ES-I3 (cell line): Measurements from ENCODE around the gene PRKAR1B.

Experiments used
- H3K36me3 ChIP-seq: 2 replicates; pipeline ENCODE4 v1.6.1; 2013; ENCODE audit warnings: mild to moderate bottlenecking, low read length, control low read depth, moderate library complexity; ENCODE audit not compliant: insufficient read depth
- H3K4me1 ChIP-seq: 2 replicates; pipeline ENCODE4 v1.6.1; 2013; ENCODE audit warnings: mild to moderate bottlenecking, control low read depth, low read length; ENCODE audit not compliant: insufficient read depth
- H3K9ac ChIP-seq: 2 replicates; pipeline ENCODE4 v1.6.1; 2013; ENCODE audit warnings: low read depth, mild to moderate bottlenecking, low read length, moderate library complexity
- H3K9me3 ChIP-seq: 2 replicates; pipeline ENCODE4 v1.6.1; 2013; ENCODE audit warnings: mild to moderate bottlenecking, low read length, moderate library complexity; ENCODE audit not compliant: control insufficient read depth, insufficient read depth

Gene PRKAR1B

DNA sequence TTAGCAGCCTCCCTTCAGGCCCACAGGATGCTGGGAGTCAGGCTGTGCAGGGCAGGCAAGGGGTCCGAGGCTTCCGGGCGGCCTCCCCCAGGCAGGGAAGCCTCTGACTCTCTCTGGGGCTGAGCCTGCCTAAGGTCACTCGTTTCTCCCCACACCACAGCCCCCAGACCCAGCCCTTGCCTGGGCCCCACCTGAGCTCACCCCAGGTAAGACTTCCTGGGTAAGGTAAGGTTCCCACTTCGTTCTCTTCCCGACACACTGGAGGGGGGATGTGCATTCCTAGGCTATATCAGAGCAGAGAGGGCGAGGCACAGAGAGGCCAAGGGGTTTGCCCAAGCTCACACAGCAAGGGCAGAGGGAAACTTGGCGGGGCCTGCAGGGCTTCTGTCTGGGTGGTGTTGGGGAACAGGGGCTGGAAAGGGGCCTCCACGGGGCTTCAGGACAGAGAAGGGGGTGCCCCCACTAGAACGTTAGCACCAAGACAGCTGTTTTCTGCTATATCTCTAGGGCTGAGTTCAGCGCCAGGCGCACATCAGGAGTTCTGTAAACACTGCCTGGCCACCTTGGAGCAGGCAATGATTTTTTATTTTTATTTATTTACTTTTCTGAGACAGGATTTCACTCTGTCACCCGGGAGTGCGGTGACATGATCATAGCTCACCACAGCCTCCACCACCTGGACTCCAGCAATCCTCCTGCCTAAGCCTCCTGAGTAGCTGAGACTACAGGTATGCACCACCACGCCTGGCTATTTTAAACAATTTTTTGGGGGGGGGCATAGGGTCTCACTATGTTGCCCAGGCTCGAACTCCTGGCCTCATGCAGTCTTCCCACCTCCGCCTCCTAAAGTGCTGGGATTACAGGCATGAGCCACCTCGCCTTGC is 182.5 kb downstream of the PRKAR1B start:
- no peaks in the 10 kb centered on the region for H3K36me3 ChIP-seq
- H3K9me3 ChIP-seq: no peaks in the 10 kb centered on the region
- peaks cover 11% of the 10 kb centered on the region; the same call in 1 of the 2 replicates for H3K4me1 ChIP-seq
- H3K9ac ChIP-seq: no peak overlapping the region

DNA sequence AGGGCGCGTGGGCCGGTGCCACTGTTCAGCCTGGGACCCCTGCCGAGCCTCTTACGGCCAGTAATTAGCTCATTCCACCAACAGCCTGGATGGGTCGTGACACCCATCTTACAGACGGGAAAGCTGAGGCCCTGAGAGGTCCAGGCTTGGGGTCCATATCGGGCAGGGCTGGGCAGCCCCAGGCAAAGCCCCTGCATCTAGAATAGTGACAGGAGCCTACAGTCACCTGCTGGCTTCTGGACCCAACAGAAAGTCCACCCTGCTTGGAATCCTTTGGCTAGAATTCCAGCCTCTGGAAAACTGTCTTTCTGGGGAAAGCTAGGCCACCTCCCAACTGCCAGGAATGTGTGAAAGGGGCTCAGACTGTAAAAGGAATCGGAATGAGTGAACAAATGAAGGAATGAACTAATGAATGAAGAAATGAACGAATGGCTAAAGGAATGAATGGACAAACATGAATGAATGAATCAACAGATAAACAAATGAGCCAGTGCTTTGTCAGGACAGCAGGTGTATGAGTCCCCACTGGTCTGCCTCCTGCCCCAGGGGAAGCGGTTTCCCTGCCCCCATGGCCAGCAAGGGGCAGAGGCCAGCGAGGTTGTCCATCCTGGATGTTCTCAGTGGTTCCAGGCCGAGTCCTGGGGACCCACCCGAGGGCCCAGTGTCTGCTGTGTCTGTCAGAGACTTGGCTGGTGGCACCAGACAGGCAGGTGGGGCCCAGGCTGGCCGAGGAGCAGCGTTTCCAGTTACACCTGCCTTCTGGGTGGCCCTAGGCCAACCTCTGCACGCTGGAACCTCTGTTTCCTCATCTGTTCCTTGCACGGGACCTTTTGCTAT is 183.4 kb downstream of the PRKAR1B start:
- peaks cover 17% of the 10 kb centered on the region; the same call in 1 of the 2 replicates for H3K4me1 ChIP-seq
- no peaks in the 10 kb centered on the region for H3K9me3 ChIP-seq
- H3K36me3 ChIP-seq: no peaks in the 10 kb centered on the region
- H3K9ac ChIP-seq: no peak overlapping the region

DNA sequence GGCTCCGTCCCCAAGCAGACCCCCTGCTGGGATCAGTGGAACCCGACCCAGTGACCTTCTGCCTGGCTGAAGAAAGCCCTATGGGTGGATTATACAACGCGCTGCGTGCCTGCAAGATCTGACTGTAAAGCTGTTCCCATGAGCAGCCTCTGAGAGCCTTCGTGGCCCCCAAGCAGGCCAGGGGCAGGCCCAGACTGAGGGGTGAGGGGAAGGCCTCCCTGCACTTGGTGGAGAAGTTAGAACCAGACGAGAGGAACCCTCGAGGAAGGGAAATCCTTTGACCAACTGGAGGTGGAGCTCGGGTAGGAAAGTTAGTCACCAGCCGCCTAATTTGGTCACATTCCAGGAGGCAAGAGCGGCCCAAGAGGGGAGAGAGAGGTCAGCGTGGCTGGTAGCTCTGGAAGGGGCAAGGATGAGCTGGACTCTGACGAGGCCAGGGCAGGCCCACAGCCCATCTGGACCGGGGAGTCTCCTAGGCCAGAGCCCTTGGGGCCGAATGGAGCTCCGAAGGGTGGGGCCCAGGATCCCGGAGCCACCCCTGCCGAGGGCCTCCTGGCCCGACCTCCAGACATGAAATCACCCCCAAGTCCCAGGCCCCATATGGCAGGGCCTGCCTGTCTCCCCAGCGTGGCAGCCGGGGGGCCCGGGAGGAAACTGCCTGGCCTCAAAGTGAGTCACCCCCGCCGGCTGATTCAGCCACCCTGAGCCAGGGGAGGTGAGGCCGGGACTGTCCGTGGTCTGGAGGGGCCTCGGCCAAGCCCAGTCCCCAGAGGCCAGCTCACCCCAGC is 184.2 kb downstream of the PRKAR1B start:
- Histone ChIP-seq H3K36me3 (no peaks in the 10 kb centered on the region), H3K9me3 (no peaks in the 10 kb centered on the region), H3K4me1 (peaks cover 23% of the 10 kb centered on the region; the same call in 1 of the 2 replicates), H3K9ac (no peak overlapping the region)

DNA sequence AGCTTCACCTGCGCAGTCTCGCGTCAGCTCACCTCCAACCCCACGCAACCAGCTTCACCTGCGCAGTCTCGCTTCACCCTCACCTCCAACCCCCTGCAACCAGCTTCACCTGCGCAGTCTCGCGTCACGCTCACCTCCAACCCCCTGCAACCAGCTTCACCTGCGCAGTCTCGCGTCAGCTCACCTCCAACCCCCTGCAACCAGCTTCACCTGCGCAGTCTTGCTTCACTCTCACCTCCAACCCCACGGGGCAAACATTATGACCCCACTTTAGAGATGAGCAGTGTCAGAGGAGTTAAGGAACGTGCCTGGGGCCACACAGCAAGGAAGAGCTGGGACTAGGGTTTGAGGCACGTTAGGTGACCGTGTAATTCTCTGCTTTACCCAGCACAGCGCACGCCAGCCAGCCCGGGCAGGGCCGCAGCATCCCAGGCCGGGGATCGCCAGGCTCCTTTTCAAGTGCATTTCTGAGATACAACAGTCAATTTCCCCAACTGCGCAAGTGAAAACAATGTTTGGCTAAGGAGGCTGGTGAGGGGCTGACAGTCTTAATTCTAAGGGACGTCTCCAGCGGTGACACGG is 184.9 kb downstream of the PRKAR1B start:
- Histone ChIP-seq H3K4me1 (peaks cover 28% of the 10 kb centered on the region; the same call in 1 of the 2 replicates), H3K9ac (no peak overlapping the region)

DNA sequence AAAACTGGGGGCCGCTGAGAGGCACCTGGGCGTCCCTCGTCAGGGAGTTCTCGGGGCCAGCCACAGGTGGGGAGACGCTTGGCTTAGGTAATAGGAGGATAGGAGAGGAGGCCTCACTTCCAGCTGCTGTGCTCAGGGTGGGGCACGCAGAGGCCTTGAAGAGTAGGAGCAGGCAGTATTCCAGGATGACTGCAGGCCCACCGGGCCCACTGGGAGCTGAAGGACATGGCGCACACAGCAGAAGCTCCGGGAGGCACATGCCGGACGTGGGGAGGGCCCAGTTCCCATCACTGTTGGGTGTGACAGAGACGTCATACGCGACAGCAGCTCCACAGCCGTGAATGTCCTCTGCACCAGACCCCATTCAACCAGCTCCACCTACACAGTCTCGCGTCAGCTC is 185.4 kb downstream of the PRKAR1B start:
- no peak overlapping the region for H3K9ac ChIP-seq
- peaks cover 28% of the 10 kb centered on the region; the same call in 1 of the 2 replicates for H3K4me1 ChIP-seq
- no peaks in the 10 kb centered on the region for H3K9me3 ChIP-seq
- no peaks in the 10 kb centered on the region for H3K36me3 ChIP-seq

More for the DNA sequence above, 184.9 kb downstream of the PRKAR1B start:
- H3K9me3 ChIP-seq: no peaks in the 10 kb centered on the region
- H3K36me3 ChIP-seq: no peaks in the 10 kb centered on the region

DNA sequence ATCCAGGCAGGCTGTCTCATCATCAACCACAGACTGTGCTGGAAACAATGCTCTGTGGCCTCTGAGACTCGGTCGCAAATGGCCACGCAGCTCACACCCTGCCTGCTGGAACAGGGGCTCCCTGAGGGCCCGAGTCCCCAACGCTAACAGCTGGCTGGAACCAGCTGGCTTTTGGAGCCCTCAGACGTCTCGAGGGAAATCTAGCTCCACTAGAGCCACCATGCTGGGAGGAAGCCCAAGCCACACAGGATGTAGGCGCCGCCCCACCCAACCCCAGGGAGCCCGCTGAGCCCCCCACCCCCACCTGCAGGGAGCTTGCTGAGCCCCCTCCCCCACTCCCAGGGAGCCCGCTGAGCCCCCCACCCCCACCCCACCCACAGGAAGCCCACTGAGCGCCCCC is 186.1 kb downstream of the PRKAR1B start:
- Histone ChIP-seq H3K36me3 (no peaks in the 10 kb centered on the region), H3K4me1 (peaks cover 28% of the 10 kb centered on the region; the same call in 1 of the 2 replicates), H3K9ac (no peak overlapping the region), H3K9me3 (no peaks in the 10 kb centered on the region)

DNA sequence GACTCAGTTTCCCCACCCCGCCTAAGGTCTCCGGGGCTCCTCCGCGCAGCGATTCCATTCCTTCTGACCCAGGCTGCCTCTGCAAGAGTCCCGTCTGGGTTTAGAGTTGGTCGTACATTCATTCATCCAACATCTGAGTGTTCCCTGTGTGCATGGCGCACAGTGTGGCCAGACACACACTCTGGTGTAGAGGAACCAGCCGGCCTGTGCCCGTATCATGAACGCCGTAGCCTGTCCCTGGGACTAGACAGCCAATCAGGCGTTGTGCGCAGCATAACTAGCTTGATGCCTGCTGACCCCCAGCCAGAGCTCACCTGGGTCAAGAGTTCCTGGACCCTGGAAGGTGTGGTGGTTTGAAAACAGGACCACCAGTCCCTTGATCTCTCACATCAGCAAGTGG is 186.5 kb downstream of the PRKAR1B start:
- no peaks in the 10 kb centered on the region for H3K9me3 ChIP-seq
- H3K36me3 ChIP-seq: no peaks in the 10 kb centered on the region
- peaks cover 28% of the 10 kb centered on the region; the same call in 1 of the 2 replicates for H3K4me1 ChIP-seq
- H3K9ac ChIP-seq: no peak overlapping the region

DNA sequence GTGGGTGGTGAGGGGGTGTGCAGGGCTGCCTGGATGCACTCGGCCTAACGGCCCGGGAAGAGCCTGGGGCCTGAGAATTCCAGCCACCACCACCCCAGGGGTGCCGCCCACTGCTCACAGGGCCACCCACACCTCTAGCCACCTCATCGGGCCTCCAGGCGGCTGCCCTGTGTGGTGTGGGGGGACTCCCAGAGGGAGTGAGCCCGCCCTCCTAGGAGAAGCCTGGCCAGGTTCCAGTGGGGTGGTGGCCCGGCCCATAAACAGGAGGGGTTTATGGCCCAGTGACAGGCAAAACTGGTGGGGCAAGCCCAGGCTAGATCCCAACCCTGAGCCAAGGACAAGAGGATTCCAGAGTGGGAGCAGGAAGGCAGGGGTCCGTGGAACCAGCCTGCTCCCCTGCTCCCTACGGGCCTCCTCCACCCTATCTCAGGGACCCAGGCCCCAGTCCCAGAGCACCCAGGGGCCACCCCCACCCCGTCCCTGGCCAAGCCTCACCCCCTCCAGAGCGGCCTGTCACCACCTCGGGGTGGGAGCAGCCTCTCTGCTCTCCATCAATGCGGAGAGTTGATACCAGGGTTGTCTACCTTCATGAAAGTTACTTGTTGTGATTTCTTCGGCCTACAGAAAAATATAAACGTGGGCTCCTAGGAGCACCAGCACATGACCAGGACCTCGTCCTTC is 187.2 kb downstream of the PRKAR1B start:
- Histone ChIP-seq H3K9me3 (no peaks in the 10 kb centered on the region), H3K36me3 (no peaks in the 10 kb centered on the region), H3K4me1 (peaks cover 28% of the 10 kb centered on the region; the same call in 1 of the 2 replicates), H3K9ac (no peak overlapping the region)

DNA sequence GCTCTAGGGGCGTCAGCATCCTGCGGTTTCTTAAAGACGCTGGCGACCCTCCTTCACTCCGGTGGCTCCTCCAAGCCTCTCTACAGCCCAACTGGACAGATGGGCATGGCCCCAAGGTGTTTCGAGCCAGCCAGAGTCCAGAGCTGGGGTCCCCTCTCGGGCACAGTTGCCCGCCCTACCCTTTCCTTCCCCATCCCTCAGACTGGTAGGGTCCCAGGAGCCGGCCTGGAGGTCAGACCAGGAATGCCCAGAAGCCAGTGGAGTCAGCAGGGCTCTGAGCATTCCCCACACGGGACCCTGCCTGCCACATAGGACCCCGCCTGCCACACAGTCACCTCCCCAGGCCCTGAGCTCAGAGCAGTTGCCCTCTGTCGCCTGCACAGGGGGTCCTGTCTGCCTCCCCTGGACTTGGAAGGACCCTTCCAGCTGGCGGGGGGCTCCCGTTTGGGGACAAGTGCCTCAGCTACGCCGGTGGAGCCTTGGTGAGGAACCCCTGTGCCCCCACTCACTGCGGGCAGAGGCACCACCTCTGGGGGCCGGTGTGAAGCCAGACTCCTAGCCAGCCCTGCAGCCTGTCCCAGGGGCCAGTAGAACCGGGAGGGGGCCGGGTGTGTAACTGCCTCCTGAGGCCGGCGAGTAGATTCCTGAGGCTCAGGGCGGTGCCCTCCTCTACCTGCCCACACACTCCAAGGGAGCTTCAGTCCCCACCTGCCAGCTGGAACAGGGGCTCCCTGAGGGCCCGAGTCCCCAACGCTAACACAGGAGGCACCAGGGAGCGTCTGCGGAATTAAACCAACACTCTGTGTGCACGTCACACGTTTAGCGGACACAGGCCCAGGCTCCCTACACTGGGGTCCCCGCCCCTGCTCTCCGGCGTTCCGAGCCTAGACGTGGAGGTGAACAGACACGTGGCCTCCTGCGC is 188.1 kb downstream of the PRKAR1B start:
- peaks cover 28% of the 10 kb centered on the region; the same call in 1 of the 2 replicates for H3K4me1 ChIP-seq
- no peak overlapping the region for H3K9ac ChIP-seq

DNA sequence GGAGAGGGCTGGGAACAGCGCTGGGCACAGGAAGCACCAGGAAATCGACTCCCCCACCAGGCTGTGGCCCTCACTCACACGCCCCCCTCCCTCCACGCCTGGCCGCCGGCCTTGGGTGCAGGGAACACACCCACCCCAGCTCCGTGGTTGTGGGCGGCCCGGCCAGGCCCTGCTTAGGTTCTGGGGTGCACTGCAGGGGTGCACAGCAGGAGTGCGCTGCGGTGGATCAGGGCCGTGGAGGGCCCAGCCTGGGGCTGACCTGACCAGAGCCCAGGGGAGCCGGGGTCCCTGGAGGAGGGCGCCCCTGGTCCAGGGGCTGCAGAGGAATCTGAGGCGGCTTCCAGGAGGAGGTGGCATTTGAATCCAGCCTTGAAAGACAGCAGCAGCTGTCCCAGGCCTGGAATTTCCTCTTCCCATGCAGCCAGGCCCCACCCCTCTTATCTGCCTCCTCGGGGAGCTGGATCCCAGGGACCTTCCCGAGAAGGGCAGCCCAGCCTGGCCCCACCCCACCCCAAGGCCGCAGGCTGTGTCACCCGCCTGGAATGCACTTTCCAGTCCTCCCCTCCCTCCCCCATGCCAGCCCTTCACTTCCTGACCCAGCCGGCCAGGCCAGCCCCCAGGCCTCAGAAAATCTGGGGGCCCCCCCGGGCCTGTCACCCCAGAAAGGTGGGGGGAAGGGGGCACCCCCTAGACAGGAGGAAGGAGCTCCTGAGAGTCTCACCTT is 189.0 kb downstream of the PRKAR1B start:
- Histone ChIP-seq H3K36me3 (no peaks in the 10 kb centered on the region), H3K4me1 (peaks cover 28% of the 10 kb centered on the region; the same call in 1 of the 2 replicates), H3K9ac (no peak overlapping the region), H3K9me3 (no peaks in the 10 kb centered on the region)

More for the DNA sequence above, 188.1 kb downstream of the PRKAR1B start:
- Histone ChIP-seq H3K36me3 (no peaks in the 10 kb centered on the region), H3K9me3 (no peaks in the 10 kb centered on the region)

DNA sequence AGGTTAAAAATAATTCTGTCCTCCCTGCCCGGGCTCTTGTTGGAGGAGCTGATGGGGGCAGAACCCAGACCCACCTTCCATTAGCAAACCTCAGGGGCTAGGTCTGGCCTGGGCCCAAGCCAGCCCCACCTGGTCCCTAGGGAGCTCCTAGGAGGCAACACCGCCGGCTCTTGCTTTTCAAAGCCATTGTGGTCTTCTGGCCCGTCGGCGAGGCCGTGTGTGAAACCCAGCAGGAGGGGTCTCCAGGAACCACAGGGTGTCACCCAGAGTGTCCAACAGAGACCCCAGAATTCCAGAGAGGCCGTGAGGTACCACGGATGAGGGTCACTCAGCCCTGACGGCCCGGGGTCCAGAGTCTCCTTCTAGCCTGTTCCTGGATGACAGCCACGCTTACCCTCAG is 190.8 kb downstream of the PRKAR1B start:
- Histone ChIP-seq H3K36me3 (no peaks in the 10 kb centered on the region), H3K9me3 (no peaks in the 10 kb centered on the region), H3K4me1 (peaks cover 24% of the 10 kb centered on the region; the same call in 1 of the 2 replicates), H3K9ac (no peak overlapping the region)

DNA sequence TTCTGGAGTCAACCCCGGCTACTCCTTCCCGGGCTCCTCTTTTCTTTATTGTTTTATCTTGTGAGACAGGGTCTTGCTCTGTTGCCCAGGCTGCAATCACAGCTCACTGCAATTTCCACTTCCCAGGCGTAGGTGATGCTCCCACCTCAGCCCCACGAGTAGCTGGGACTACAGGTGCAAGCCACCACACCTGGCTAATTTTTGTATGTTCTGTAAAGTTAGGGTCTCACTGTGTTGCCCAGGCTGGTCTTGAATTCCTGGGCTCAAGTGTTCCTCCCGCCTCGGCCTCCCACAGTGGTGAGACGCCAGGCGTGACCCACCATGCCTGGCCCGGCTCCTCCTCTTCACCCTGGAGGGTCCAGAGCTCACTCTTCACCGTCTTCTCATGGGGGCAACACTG is 192.1 kb downstream of the PRKAR1B start:
- no peak overlapping the region for H3K9ac ChIP-seq

More for the DNA sequence above, 192.1 kb downstream of the PRKAR1B start:
- H3K4me1 ChIP-seq: peaks cover 20% of the 10 kb centered on the region; the same call in 1 of the 2 replicates
- H3K36me3 ChIP-seq: no peaks in the 10 kb centered on the region
- no peaks in the 10 kb centered on the region for H3K9me3 ChIP-seq
